ENCODE results near the gene KLHDC4. TPM values are rescaled to one million over a fixed set of nuclear protein-coding genes. Genes with fewer than 3 reads are reported as not detected.
A peak's percentile ranks its signal among the peaks of the same experiment; 100 is the strongest.

Gene KLHDC4
- polyA plus RNA-seq, 3 donors: 11.2 to 26.4 (median 12.6) TPM

DNA sequence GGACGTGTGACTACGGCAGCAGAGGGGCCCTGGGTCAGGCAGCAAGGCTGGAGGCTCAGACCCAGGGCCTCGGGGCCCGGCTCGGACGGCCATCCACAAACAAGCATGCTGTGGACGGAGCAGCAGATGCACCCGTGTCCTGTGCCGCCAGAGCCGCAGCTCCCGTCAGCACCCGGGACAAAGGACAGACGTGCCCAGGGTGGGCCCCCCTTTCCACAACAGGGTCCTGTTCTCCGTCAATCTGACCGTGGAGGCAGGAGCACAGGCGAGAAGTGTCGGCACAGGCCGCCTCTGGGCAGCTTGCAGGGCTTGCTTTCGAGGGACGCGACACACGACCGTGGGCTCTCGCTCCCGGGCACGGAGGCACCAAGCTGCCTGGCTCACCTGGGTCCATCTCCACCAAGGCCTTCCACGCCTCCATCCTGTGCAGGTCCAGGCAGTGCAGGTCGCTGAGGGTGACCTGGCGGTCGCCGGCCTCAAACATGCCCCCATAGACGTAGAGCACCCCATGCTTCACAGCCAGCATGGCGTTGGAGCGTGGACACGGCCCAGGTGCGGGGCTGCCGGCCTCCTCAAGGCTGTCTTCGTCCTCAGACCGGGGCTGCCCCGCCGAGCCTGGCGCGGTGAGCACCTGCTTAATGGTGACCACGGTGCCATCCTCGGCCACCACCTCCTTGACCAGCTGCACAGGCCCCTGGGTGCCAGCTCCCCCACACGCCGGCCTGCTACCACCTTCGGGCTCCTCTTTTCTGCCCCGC is 56.7 kb downstream of the KLHDC4 start:
- no peaks in the 10 kb centered on the region for H3K79me2 ChIP-seq (ENCODE audit: insufficient read depth, low read length)
- H2AFZ ChIP-seq (ENCODE audit: insufficient read depth, low read depth, low read length, poor library complexity, severe bottlenecking): no peak overlapping the region
- H3K4me3 Mint-ChIP-seq: no peak overlapping the region
- H3K9ac ChIP-seq (ENCODE audit: insufficient read depth, low read length, poor library complexity, severe bottlenecking): no peak overlapping the region
- H3K27me3 ChIP-seq (ENCODE audit: control insufficient read depth in 2 of 2, insufficient read depth in 2 of 2, low read length in 2 of 2): no peaks in the 10 kb centered on the region
- no peaks in the 10 kb centered on the region for H3K9me3 Mint-ChIP-seq
- WGBS (ENCODE audit: insufficient coverage): 97% methylated on average over 49 of the region's 49 CpGs
- TF ChIP-seq, protein P1, sequence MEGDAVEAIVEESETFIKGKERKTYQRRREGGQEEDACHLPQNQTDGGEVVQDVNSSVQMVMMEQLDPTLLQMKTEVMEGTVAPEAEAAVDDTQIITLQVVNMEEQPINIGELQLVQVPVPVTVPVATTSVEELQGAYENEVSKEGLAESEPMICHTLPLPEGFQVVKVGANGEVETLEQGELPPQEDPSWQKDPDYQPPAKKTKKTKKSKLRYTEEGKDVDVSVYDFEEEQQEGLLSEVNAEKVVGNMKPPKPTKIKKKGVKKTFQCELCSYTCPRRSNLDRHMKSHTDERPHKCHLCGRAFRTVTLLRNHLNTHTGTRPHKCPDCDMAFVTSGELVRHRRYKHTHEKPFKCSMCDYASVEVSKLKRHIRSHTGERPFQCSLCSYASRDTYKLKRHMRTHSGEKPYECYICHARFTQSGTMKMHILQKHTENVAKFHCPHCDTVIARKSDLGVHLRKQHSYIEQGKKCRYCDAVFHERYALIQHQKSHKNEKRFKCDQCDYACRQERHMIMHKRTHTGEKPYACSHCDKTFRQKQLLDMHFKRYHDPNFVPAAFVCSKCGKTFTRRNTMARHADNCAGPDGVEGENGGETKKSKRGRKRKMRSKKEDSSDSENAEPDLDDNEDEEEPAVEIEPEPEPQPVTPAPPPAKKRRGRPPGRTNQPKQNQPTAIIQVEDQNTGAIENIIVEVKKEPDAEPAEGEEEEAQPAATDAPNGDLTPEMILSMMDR (IDR thresholded peaks at IDR 0.05): no peak
- no peak for DNase-seq
- no peak overlapping the region for H3K27ac ChIP-seq (ENCODE audit: low read depth in 1 of 2, low read length in 2 of 2)
- H3K4me3 ChIP-seq (replicated peaks in 1 of 3; ENCODE audit: low read depth in 2 of 3, low read length in 3 of 3): no peak overlapping the region
- peaks cover 53 to 82% of the 10 kb centered on the region in 2 donors for H3K36me3 Mint-ChIP-seq
- no peaks in the 10 kb centered on the region for H4K20me1 ChIP-seq (ENCODE audit: insufficient read depth, low read length)
- no peaks in the 10 kb centered on the region for H3K4me1 ChIP-seq (ENCODE audit: control insufficient read depth in 1 of 2, insufficient read depth in 2 of 2, low read length in 2 of 2)
- peaks cover 6% of the 10 kb centered on the region for H3K4me1 Mint-ChIP-seq
- H3K4me2 ChIP-seq (replicated peaks; ENCODE audit: extremely low read depth, low read length, poor library complexity, severe bottlenecking): no peak overlapping the region
- no peak overlapping the region for H3K27ac Mint-ChIP-seq
- H3K27me3 Mint-ChIP-seq (ENCODE audit: low read depth in 3 of 3): peaks cover 0 to 3% (median 0%) of the 10 kb centered on the region in 3 donors
- intact Hi-C loops (cut with micrococcal nuclease): no loop called here
- peaks cover 51 to 79% of the 10 kb centered on the region in 2 donors for H3K36me3 ChIP-seq (replicated peaks in 1 of 2; ENCODE audit: control insufficient read depth in 1 of 2, insufficient read depth in 2 of 2, low read length in 2 of 2)
- H3K9me3 ChIP-seq (replicated peaks in 1 of 2; ENCODE audit: control insufficient read depth in 1 of 2, insufficient read depth in 1 of 2, low read length in 2 of 2): no peaks in the 10 kb centered on the region

DNA sequence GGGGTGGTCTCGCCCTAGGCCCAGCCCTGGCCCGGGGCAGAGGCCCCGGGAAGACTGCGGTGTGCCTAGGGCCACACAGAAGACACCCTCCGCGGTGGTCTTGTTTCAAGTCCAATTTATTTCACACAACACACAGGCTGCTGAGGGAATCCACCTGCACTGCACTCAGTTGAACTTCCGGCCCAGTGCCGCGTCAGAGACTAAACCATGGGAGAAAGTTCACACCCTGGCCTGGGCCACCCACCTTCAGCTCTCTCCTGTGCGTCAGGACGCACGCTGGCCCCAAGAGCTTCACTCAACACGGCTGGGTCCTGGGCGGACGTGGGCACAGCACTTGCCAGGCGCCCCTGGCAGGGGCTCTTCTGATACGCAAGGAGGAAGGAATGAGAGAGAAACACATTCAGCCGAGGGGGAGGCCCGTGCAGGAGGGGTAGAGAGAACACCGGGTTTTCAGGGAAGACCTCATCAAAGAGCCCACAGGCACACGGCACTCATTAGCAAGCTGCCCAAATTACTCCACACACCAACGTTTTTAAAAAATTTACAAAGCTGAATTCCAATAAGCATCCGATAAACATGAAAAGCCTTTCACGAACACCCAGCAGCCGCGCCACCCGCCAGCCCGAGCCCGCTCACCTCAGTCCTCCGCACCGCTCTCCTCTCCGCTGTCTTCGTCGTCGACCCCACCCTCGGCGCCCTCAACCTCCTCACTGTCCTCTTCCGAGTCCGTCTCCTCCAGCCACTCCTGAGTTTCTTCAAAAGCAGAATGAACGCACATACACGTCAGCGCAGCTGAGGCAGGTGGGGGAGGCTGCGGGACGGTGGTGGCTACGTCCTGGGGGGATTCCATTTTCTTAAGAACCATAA is 57.8 kb downstream of the KLHDC4 start:
- Histone ChIP-seq H2AFZ (ENCODE audit: insufficient read depth, low read depth, low read length, poor library complexity, severe bottlenecking) (no peak overlapping the region), H3K4me3 (replicated peaks in 1 of 3; ENCODE audit: low read depth in 2 of 3, low read length in 3 of 3) (no peak overlapping the region), H3K4me2 (replicated peaks; ENCODE audit: extremely low read depth, low read length, poor library complexity, severe bottlenecking) (no peak overlapping the region), H3K4me1 (ENCODE audit: control insufficient read depth in 1 of 2, insufficient read depth in 2 of 2, low read length in 2 of 2) (no peaks in the 10 kb centered on the region), H4K20me1 (ENCODE audit: insufficient read depth, low read length) (no peaks in the 10 kb centered on the region), H3K9me3 (replicated peaks in 1 of 2; ENCODE audit: control insufficient read depth in 1 of 2, insufficient read depth in 1 of 2, low read length in 2 of 2) (no peaks in the 10 kb centered on the region), H3K27me3 (ENCODE audit: control insufficient read depth in 2 of 2, insufficient read depth in 2 of 2, low read length in 2 of 2) (no peaks in the 10 kb centered on the region), H3K36me3 (replicated peaks in 1 of 2; ENCODE audit: control insufficient read depth in 1 of 2, insufficient read depth in 2 of 2, low read length in 2 of 2) (peaks cover 49 to 80% of the 10 kb centered on the region in 2 donors), H3K79me2 (ENCODE audit: insufficient read depth, low read length) (no peaks in the 10 kb centered on the region), H3K27ac (ENCODE audit: low read depth in 1 of 2, low read length in 2 of 2) (no peak overlapping the region), H3K9ac (ENCODE audit: insufficient read depth, low read length, poor library complexity, severe bottlenecking) (no peak overlapping the region)
- DNase-seq: no peak
- H3K27ac Mint-ChIP-seq: peak overlapping the region in 1 of 7 donors; percentile 72
- H3K9me3 Mint-ChIP-seq: no peaks in the 10 kb centered on the region
- H3K4me1 Mint-ChIP-seq: peaks cover 3% of the 10 kb centered on the region
- peaks cover 58 to 84% of the 10 kb centered on the region in 2 donors for H3K36me3 Mint-ChIP-seq
- intact Hi-C loops (cut with micrococcal nuclease): no loop called here
- TF ChIP-seq, protein P1 (IDR thresholded peaks at IDR 0.05): no peak
- peaks cover 0 to 3% (median 1%) of the 10 kb centered on the region in 3 donors for H3K27me3 Mint-ChIP-seq (ENCODE audit: low read depth in 3 of 3)
- 98% methylated on average over 37 of the region's 45 CpGs for WGBS (ENCODE audit: insufficient coverage)
- no peak overlapping the region for H3K4me3 Mint-ChIP-seq

Data from CD14-positive monocyte (primary cell).